Epithelial cell of umbilical artery (primary cell): ENCODE results near the gene AGTR1. TPM values are rescaled to one million over a fixed set of nuclear protein-coding genes. Genes with fewer than 3 reads are reported as not detected.

Experiments
- total RNA-seq: library from RNA; depleted of rRNA; stranded (reverse); fragments of >200 nt; gene quantifications from 2 replicates; pipeline ENCODE4 v1.2.3, GENCODE V29; 2014

Gene AGTR1
- under 0.01 TPM in 1 of 2 replicates, not detected in the other for total RNA-seq

DNA sequence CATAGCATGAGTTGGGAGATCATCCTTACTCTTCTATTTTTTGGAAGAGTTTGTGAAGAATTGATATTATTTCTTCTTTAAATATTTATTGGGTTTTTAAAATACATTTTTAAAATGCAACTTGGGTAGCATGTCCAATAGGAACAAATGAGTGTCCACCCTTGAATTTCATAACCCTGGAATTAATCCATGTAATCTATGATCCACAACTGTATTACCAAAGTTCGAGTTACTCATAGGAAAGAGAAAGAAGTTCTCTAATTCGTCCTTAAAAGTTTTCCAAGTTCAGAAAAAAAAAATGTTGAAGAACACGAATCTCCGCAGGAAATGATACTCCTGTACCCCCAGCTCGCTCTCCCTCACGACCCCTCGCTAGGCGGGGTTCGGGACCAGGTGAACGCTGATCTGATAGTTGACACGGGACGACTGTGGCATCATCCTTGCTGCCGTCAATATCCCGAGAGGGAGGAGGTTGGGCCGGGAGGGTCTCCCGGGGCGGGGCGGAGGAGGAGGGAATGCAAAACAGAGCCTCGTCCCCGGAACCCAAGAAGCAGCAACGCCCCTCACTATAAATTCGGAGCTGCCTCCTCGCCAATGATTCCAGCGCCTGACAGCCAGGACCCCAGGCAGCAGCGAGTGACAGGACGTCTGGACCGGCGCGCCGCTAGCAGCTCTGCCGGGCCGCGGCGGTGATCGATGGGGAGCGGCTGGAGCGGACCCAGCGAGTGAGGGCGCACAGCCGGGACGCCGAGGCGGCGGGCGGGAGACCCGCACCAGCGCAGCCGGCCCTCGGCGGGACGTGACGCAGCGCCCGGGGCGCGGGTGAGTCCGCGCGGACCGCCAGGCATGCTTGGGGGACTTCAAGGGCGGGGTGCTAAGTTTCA, at the start of gene AGTR1:
Gene AGTR1, plus strand, starts transcription at position 598 of the 884 bp plus-strand sequence. CDS start 43,133 bp downstream, outside the sequence.

Other genes starting within 250 kb of the AGTR1 start
- gene CPB1, start 129.9 kb downstream of the AGTR1 start, total RNA-seq = not detected in 2 replicates
- 13.0 and 25.8 TPM in 2 replicates for gene CPA3, start 167.4 kb downstream of the AGTR1 start, total RNA-seq